IMR-90 (cell line): Measurements from ENCODE around the gene TRAF3. TPM values are rescaled to one million over a fixed set of nuclear protein-coding genes. Genes with fewer than 3 reads are reported as not detected.

Source experiments
- ATAC-seq: fragments of 200-7000 bp; cut with Tn5 transposase; 2 replicates; pipeline ENCODE4 v1.9.1; 2020; ENCODE audit warnings: low read depth, mild to moderate bottlenecking, moderate library complexity
- BruUV-seq: library from RNA; stranded (reverse); fragments of 400-500 nt; replicated peaks from 2 replicates; lab custom pipeline; 2021; lab: Mats Ljungman, UMichigan
- CTCF ChIA-PET: fragments of 300-600 bp; formaldehyde crosslinking; extraction: SDS; loops from one replicate; lab custom pipeline; 2021; ENCODE audit warnings: antibody characterized with exemption; lab: Yijun Ruan, JAX
- POLR2A ChIA-PET: fragments of 300-600 bp; sonication (Branson Sonifier 250); formaldehyde crosslinking; loops from one replicate; lab custom pipeline; 2022; ENCODE audit warnings: antibody characterized with exemption; ENCODE audit not compliant: unreplicated experiment; lab: Charles Lee
- DNase-seq: peaks from one replicate; pipeline ENCODE4 v3.0.0; 2013
- H2AFZ ChIP-seq: replicated peaks from 2 replicates; pipeline ENCODE3; 2013; ENCODE audit warnings: low read length, mild to moderate bottlenecking; ENCODE audit not compliant: poor library complexity
- H2AK5ac ChIP-seq: 2 replicates; pipeline ENCODE4 v1.6.1; 2013; ENCODE audit warnings: low read depth, low read length, inconsistent platforms
- H2AK9ac ChIP-seq: replicated peaks from 2 replicates; pipeline ENCODE3; 2013; ENCODE audit warnings: mild to moderate bottlenecking, low read depth, low read length, moderate library complexity; ENCODE audit not compliant: poor library complexity
- H2BK120ac ChIP-seq: 2 replicates; pipeline ENCODE4 v1.6.1; 2013; ENCODE audit warnings: low read depth, low read length, inconsistent platforms
- H2BK15ac ChIP-seq: 3 replicates; pipeline ENCODE4 v1.6.1; 2013; ENCODE audit warnings: low read depth, low read length, inconsistent platforms
- H2BK20ac ChIP-seq: 2 replicates; pipeline ENCODE4 v1.6.1; 2013; ENCODE audit warnings: low read depth, mild to moderate bottlenecking, inconsistent platforms, low read length, moderate library complexity
- H2BK5ac ChIP-seq: 2 replicates; pipeline ENCODE4 v1.6.1; 2013; ENCODE audit warnings: mild to moderate bottlenecking, low read depth, low read length, inconsistent platforms; ENCODE audit not compliant: poor library complexity, severe bottlenecking
- H3K14ac ChIP-seq: replicated peaks from 2 replicates; pipeline ENCODE4 v1.6.1; 2013; ENCODE audit warnings: low read depth, low read length, inconsistent platforms
- H3K18ac ChIP-seq: 2 replicates; pipeline ENCODE4 v1.6.1; 2013; ENCODE audit warnings: low read depth, low read length, control low read depth
- H3K23ac ChIP-seq: 2 replicates; pipeline ENCODE4 v1.6.1; 2013; ENCODE audit warnings: low read depth, low read length, inconsistent platforms
- H3K27ac ChIP-seq: 2 replicates; pipeline ENCODE4 v1.5.1; 2013; ENCODE audit warnings: mild to moderate bottlenecking, control low read depth, low read length; ENCODE audit not compliant: insufficient read depth
- H3K27me3 ChIP-seq: 2 replicates; pipeline ENCODE4 v1.6.1; 2013; ENCODE audit warnings: low read length; ENCODE audit not compliant: control insufficient read depth, insufficient read depth
- H3K36me3 ChIP-seq: 2 replicates; pipeline ENCODE4 v1.6.1; 2013; ENCODE audit warnings: low read length, mixed read lengths; ENCODE audit not compliant: control insufficient read depth, insufficient read depth
- H3K4ac ChIP-seq: 2 replicates; pipeline ENCODE4 v1.6.1; 2013; ENCODE audit warnings: low read depth, low read length, inconsistent platforms
- H3K4me1 ChIP-seq: 2 replicates; pipeline ENCODE4 v1.6.1; 2013; ENCODE audit warnings: low read length, mixed read lengths; ENCODE audit not compliant: control insufficient read depth, insufficient read depth
- H3K4me2 ChIP-seq: 2 replicates; pipeline ENCODE4 v1.6.1; 2013; ENCODE audit warnings: low read depth, mild to moderate bottlenecking, control low read depth, low read length, moderate library complexity
- H3K4me3 ChIP-seq: 2 replicates; pipeline ENCODE4 v1.5.1; 2013; ENCODE audit warnings: low read depth, mild to moderate bottlenecking, control low read depth, low read length, moderate library complexity; ENCODE audit not compliant: insufficient read depth
- H3K56ac ChIP-seq: 2 replicates; pipeline ENCODE4 v1.6.1; 2013; ENCODE audit warnings: low read length, inconsistent platforms; ENCODE audit not compliant: insufficient read depth; ENCODE audit errors: extremely low read depth
- H3K79me1 ChIP-seq, 2 experiments: 2 replicates each; pipeline ENCODE4 v1.6.1; 2013; ENCODE audit warnings: low read length in 2 of 2, inconsistent platforms in 1 of 2, low read depth in 1 of 2
- H3K9ac ChIP-seq: 2 replicates; pipeline ENCODE4 v1.6.1; 2013; ENCODE audit warnings: low read depth, low read length, control low read depth
- H3K9me1 ChIP-seq: 2 replicates; pipeline ENCODE4 v1.6.1; 2013; ENCODE audit warnings: low read length, inconsistent platforms; ENCODE audit not compliant: insufficient read depth
- H3K9me3 ChIP-seq: 2 replicates; pipeline ENCODE4 v1.6.1; 2013; ENCODE audit warnings: low read length; ENCODE audit not compliant: control insufficient read depth, insufficient read depth
- H4K20me1 ChIP-seq: 2 replicates; pipeline ENCODE4 v1.6.1; 2013; ENCODE audit warnings: low read length, inconsistent platforms; ENCODE audit not compliant: insufficient read depth
- H4K5ac ChIP-seq: 2 replicates; pipeline ENCODE4 v1.6.1; 2013; ENCODE audit warnings: mild to moderate bottlenecking, low read depth, low read length, control low read depth
- H4K8ac ChIP-seq, 2 experiments: 2 replicates each; pipeline ENCODE4 v1.6.1; 2013; ENCODE audit warnings: low read depth in 2 of 2, low read length in 2 of 2, control low read depth in 1 of 2, inconsistent platforms in 1 of 2
- H4K91ac ChIP-seq: 2 replicates; pipeline ENCODE4 v1.6.1; 2013; ENCODE audit warnings: low read depth, low read length, inconsistent platforms; ENCODE audit not compliant: insufficient read depth
- BHLHE40 ChIP-seq: fragments of 150-350 bp; IDR thresholded peaks from 2 replicates; pipeline ENCODE4 v1.6.1; 2016; ENCODE audit warnings: mild to moderate bottlenecking, low read depth, low read length
- CHD1 ChIP-seq: IDR thresholded peaks from 2 replicates; pipeline ENCODE4 v1.6.1; 2012; ENCODE audit warnings: low read depth, low read length, improper control_type of control experiment
- FOS ChIP-seq: fragments of 150-350 bp; IDR thresholded peaks from 2 replicates; pipeline ENCODE4 v1.6.1; 2016; ENCODE audit warnings: low read depth, low read length
- MAFK ChIP-seq: IDR thresholded peaks from 2 replicates; pipeline ENCODE4 v1.6.1; 2012; ENCODE audit warnings: low read depth, low read length, improper control_type of control experiment
- MAZ ChIP-seq: IDR thresholded peaks from 2 replicates; pipeline ENCODE4 v1.6.1; 2012; ENCODE audit warnings: low read depth, mild to moderate bottlenecking, low read length, improper control_type of control experiment, moderate library complexity, borderline replicate concordance
- MXI1 ChIP-seq: IDR thresholded peaks from 2 replicates; pipeline ENCODE4 v1.6.1; 2012; ENCODE audit warnings: low read depth, mild to moderate bottlenecking, low read length, moderate library complexity, borderline replicate concordance
- NFE2L2 ChIP-seq: fragments of 150-350 bp; IDR thresholded peaks from 2 replicates; pipeline ENCODE4 v1.6.1; 2016; ENCODE audit warnings: low read depth, mild to moderate bottlenecking, low read length
- POLR2A ChIP-seq: IDR thresholded peaks from 2 replicates; pipeline ENCODE4 v1.6.1; 2012; ENCODE audit warnings: mild to moderate bottlenecking, low read depth, low read length
- RCOR1 ChIP-seq: IDR thresholded peaks from 2 replicates; pipeline ENCODE4 v1.6.1; 2012; ENCODE audit warnings: mild to moderate bottlenecking, low read length, improper control_type of control experiment; ENCODE audit not compliant: insufficient replicate concordance
- RFX5 ChIP-seq: IDR thresholded peaks from 2 replicates; pipeline ENCODE4 v1.8.0; 2012; ENCODE audit warnings: low read depth, mild to moderate bottlenecking, low read length, moderate library complexity
- SMC3 ChIP-seq: fragments of 150-350 bp; IDR thresholded peaks from 2 replicates; pipeline ENCODE4 v1.6.1; 2016; ENCODE audit warnings: low read depth, mild to moderate bottlenecking, antibody characterized with exemption, low read length, moderate library complexity
- WGBS, 2 experiments: methylation state at CpG; one replicate each; pipeline versions ENCODE4 v1.1.5 to v1.1.7; 2013; ENCODE audit warnings: missing lambda C conversion rate in 2 of 2; ENCODE audit not compliant: insufficient read length in 1 of 2; ENCODE audit errors: extremely low coverage in 2 of 2; 5-methylcytosine and 5-hydroxymethylcytosine counted together
- dilution Hi-C: fragments of 300-500 bp; cut with HindIII; formaldehyde crosslinking; loops from one replicate; pipeline ENCODE4 v1.14.3; 2018; ENCODE audit warnings: low sequenced_read_pairs; ENCODE audit not compliant: unreplicated experiment
- in situ Hi-C: fragments of 300-500 bp; cut with MboI; formaldehyde crosslinking; loops from 3 replicates; pipeline ENCODE4 v1.14.3; 2019; ENCODE audit warnings: low sequenced_read_pairs, inconsistent platforms, mixed read lengths
- intact Hi-C: fragments of 100-400 bp; cut with micrococcal nuclease; formaldehyde crosslinking; loops from 2 replicates; pipeline ENCODE4 v1.10.0; 2022
- polyA plus RNA-seq, 3 experiments: library from polyadenylated mRNA; depleted of rRNA; stranded (reverse); fragments of >200 nt; gene quantifications; 2 replicates each; pipeline ENCODE4 v1.2.3, GENCODE V29; 2012; ENCODE audit warnings: low replicate concordance in 1 of 3
- total RNA-seq: library from RNA; depleted of rRNA; stranded (reverse); fragments of >200 nt; gene quantifications from 2 replicates; pipeline ENCODE4 v1.2.3, GENCODE V29; 2012
- TF ChIP-seq, protein P1 (sequence below): conservative IDR thresholded peaks from 2 replicates; pipeline ENCODE4 v1.5.1; 2012; ENCODE audit warnings: mild to moderate bottlenecking, low read depth, low read length, improper control_type of control experiment
- TF ChIP-seq, protein P2 (sequence below): fragments of 150-350 bp; IDR thresholded peaks from 2 replicates; pipeline ENCODE4 v1.6.1; 2017; ENCODE audit warnings: mild to moderate bottlenecking, antibody characterized with exemption, low read length, low read depth
- TF ChIP-seq, protein P3 (sequence below): fragments of 150-350 bp; IDR thresholded peaks from 2 replicates; pipeline ENCODE4 v1.6.1; 2016; ENCODE audit warnings: low read depth, mild to moderate bottlenecking, low read length, moderate library complexity, borderline replicate concordance

Gene TRAF3
- total and polyA plus RNA-seq, 2 of the 4 experiments (the other 2 are of a cell fraction), result 21.2 to 25.3 TPM

DNA sequence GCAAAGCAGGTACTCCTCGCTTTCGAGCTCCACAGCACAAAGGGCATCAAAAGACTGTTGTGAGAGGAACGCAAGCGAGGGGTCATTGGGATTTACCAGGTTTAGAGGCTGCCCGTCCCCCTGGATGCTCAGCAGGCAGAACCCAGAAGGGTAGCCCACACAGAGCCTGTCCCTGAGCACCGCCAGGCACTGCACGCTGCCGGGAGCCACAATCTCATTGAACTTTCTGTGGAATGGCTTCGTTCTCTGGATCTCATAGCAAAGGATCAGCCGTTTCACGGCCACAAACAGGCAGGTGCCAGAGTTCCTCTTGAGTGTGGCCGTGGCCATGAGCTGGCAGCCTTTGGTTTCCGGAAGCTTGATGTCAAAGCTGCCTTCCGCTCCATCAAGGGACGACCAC is 166.7 kb downstream of the TRAF3 start:
- H2AK5ac ChIP-seq, result no peak overlapping the region
- no peak overlapping the region for H2BK15ac ChIP-seq
- DNase-seq, result no peak
- H2BK20ac ChIP-seq, result no peak overlapping the region
- no peak overlapping the region for H3K18ac ChIP-seq
- peaks cover 4% of the 10 kb centered on the region for H3K4me1 ChIP-seq
- CTCF ChIA-PET, result no interaction called here
- no peak overlapping the region for H4K8ac ChIP-seq
- H3K14ac ChIP-seq, result no peak overlapping the region
- no peak overlapping the region for H4K5ac ChIP-seq
- no peak overlapping the region for H3K4me2 ChIP-seq
- H3K4me3 ChIP-seq, result no peak overlapping the region
- no peak overlapping the region for H3K56ac ChIP-seq
- H3K9me1 ChIP-seq, result peaks cover 8% of the 10 kb centered on the region
- peaks cover 10% of the 10 kb centered on the region for H4K20me1 ChIP-seq
- POLR2A ChIA-PET, result interaction anchor here (0.7 kb wide), 1 partner anchor 247 kb away, joined by 3 read pairs; no protein-coding TSS in a partner anchor
- peaks cover 81% of the 10 kb centered on the region for H3K36me3 ChIP-seq
- 96% methylated on average over 13 of the region's 15 CpGs; no CpG with 5 or more reads in 1 of the 2 experiments for WGBS, 2 experiments
- no peak overlapping the region for H3K27ac ChIP-seq
- H3K9me3 ChIP-seq, result no peaks in the 10 kb centered on the region
- intact Hi-C loops, result no loop called here
- no peak overlapping the region for H3K23ac ChIP-seq
- H3K9ac ChIP-seq, result no peak overlapping the region
- peaks cover 3 to 31% of the 10 kb centered on the region in 2 experiments; a peak in 3 of 4 replicates for H3K79me1 ChIP-seq
- TF ChIP-seq MAFK (no peak), RCOR1 (no peak), SMC3 (no peak), MXI1 (no peak), BHLHE40 (no peak), MAZ (no peak), NFE2L2 (no peak), FOS (no peak), POLR2A (no peak), CHD1 (no peak), RFX5 (no peak)
- TF ChIP-seq, protein P1, sequence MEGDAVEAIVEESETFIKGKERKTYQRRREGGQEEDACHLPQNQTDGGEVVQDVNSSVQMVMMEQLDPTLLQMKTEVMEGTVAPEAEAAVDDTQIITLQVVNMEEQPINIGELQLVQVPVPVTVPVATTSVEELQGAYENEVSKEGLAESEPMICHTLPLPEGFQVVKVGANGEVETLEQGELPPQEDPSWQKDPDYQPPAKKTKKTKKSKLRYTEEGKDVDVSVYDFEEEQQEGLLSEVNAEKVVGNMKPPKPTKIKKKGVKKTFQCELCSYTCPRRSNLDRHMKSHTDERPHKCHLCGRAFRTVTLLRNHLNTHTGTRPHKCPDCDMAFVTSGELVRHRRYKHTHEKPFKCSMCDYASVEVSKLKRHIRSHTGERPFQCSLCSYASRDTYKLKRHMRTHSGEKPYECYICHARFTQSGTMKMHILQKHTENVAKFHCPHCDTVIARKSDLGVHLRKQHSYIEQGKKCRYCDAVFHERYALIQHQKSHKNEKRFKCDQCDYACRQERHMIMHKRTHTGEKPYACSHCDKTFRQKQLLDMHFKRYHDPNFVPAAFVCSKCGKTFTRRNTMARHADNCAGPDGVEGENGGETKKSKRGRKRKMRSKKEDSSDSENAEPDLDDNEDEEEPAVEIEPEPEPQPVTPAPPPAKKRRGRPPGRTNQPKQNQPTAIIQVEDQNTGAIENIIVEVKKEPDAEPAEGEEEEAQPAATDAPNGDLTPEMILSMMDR, result no peak
- TF ChIP-seq, protein P2, sequence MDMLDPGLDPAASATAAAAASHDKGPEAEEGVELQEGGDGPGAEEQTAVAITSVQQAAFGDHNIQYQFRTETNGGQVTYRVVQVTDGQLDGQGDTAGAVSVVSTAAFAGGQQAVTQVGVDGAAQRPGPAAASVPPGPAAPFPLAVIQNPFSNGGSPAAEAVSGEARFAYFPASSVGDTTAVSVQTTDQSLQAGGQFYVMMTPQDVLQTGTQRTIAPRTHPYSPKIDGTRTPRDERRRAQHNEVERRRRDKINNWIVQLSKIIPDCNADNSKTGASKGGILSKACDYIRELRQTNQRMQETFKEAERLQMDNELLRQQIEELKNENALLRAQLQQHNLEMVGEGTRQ, result no peak
- TF ChIP-seq, protein P3, sequence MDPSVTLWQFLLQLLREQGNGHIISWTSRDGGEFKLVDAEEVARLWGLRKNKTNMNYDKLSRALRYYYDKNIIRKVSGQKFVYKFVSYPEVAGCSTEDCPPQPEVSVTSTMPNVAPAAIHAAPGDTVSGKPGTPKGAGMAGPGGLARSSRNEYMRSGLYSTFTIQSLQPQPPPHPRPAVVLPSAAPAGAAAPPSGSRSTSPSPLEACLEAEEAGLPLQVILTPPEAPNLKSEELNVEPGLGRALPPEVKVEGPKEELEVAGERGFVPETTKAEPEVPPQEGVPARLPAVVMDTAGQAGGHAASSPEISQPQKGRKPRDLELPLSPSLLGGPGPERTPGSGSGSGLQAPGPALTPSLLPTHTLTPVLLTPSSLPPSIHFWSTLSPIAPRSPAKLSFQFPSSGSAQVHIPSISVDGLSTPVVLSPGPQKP, result no peak
- no peak for ATAC-seq
- no peak overlapping the region for H2AFZ ChIP-seq
- no peak overlapping the region for H2AK9ac ChIP-seq
- dilution Hi-C loops, result no loop called here
- H3K27me3 ChIP-seq, result no peaks in the 10 kb centered on the region
- no peak overlapping the region for H3K4ac ChIP-seq
- no peak overlapping the region for H2BK5ac ChIP-seq
- BruUV-seq, result TSS peak; percentile 66
- H4K91ac ChIP-seq, result no peak overlapping the region
- no peak overlapping the region for H2BK120ac ChIP-seq
- in situ Hi-C loops, result no loop called here
